Spleen (tissue), 7 donors: Measurements from ENCODE around the gene ADAMTSL3.

Experiments
- CTCF ChIP-seq, 11 experiments: fragments of 200-600 bp in 7 of 11; fragments of 450-650 bp in 4 of 11; sonication (generic) in 4 of 11; IDR thresholded peaks in 8 of 11; conservative IDR thresholded peaks in 3 of 11; 1 replicate in 7 of 11; 2 replicates in 4 of 11; pipeline versions ENCODE4 v1.4.0 to v1.8.0; 2016 to 2021; ENCODE audit warnings: antibody characterized with exemption in 11 of 11, inconsistent platforms in 4 of 11, mild to moderate bottlenecking in 1 of 11
- POLR2A ChIP-seq, 3 donors: fragments of 450-650 bp; IDR thresholded peaks; one replicate each; pipeline ENCODE4 v1.5.1; 2017; ENCODE audit warnings: antibody characterized with exemption in 3 of 3, mild to moderate bottlenecking in 1 of 3
- POLR2AphosphoS5 ChIP-seq, 3 donors: sonication (generic); formaldehyde crosslinking; IDR thresholded peaks; one replicate each; pipeline ENCODE4 v1.5.1; 2017; ENCODE audit warnings: antibody characterized with exemption in 3 of 3
- donor health status: DM: no; HTN: no; CAD: no; lungs with moderate emphysema.
- donor health status: DM: no; HTN: no; CAD: no.
- donor health status: DM: no; HTN: no; CAD: no.

GRCh38 chr15:83842281-83842680, 188.4 kb downstream of the ADAMTSL3 start:
- TF ChIP-seq CTCF (IDR thresholded peaks at IDR 0.05 in 8 of 11, conservative IDR thresholded peaks at IDR 0.05 in 3 of 11) (no peak), POLR2A (IDR thresholded peaks at IDR 0.05) (no peak), POLR2AphosphoS5 (IDR thresholded peaks at IDR 0.05) (no peak)
